Ishikawa (cell line): ENCODE results near the gene GNAT3.

Source experiments
- YY1 ChIP-seq: IDR thresholded peaks from 2 replicates; pipeline ENCODE4 v1.6.1; 2012; ENCODE audit warnings: low read depth
- TF ChIP-seq, protein P1 (sequence below): IDR thresholded peaks from 2 replicates; pipeline ENCODE4 v1.6.1; 2012

- TF ChIP-seq YY1: no peak
- TF ChIP-seq, protein P1, sequence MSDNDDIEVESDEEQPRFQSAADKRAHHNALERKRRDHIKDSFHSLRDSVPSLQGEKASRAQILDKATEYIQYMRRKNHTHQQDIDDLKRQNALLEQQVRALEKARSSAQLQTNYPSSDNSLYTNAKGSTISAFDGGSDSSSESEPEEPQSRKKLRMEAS: no peak
Observed at GRCh38 chr7:80528689-80529088, 16.8 kb upstream of the GNAT3 start.
